GM13977 (cell line): Measurements from ENCODE around the gene GIPC2.
"Not testable (repeated sequence)": the region's sequence is repeated elsewhere in the genome, so short reads cannot be mapped to it uniquely, and the experiment has no call there.

Experiments
- DNase-seq: peaks from one replicate; pipeline ENCODE4 v3.0.0; 2012; ENCODE audit warnings: low spot score
- in situ Hi-C: fragments of 300-500 bp; cut with MboI; formaldehyde crosslinking; loops from one replicate; pipeline ENCODE4 v1.12.0; 2022; ENCODE audit warnings: low sequenced_read_pairs, low pct_unique_long_range_greater_than_20kb, mixed read lengths, inconsistent platforms; ENCODE audit not compliant: unreplicated experiment
- TF ChIP-seq, protein P1 (sequence below): IDR thresholded peaks from 2 replicates; pipeline ENCODE4 v1.5.1; 2012; ENCODE audit warnings: mild to moderate bottlenecking, control low read depth; ENCODE audit not compliant: insufficient read depth; ENCODE audit errors: extremely low read depth, missing control alignments

Gene GIPC2

GRCh38 chr1:78113156-78113916, 67.6 kb downstream of the GIPC2 start:
- DNase-seq, result no peak
- TF ChIP-seq, protein P1, sequence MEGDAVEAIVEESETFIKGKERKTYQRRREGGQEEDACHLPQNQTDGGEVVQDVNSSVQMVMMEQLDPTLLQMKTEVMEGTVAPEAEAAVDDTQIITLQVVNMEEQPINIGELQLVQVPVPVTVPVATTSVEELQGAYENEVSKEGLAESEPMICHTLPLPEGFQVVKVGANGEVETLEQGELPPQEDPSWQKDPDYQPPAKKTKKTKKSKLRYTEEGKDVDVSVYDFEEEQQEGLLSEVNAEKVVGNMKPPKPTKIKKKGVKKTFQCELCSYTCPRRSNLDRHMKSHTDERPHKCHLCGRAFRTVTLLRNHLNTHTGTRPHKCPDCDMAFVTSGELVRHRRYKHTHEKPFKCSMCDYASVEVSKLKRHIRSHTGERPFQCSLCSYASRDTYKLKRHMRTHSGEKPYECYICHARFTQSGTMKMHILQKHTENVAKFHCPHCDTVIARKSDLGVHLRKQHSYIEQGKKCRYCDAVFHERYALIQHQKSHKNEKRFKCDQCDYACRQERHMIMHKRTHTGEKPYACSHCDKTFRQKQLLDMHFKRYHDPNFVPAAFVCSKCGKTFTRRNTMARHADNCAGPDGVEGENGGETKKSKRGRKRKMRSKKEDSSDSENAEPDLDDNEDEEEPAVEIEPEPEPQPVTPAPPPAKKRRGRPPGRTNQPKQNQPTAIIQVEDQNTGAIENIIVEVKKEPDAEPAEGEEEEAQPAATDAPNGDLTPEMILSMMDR, result no peak
- in situ Hi-C loops, result loop anchor here (25.0 kb wide), 2 partner anchors 276 to 951 kb away; no protein-coding TSS in a partner anchor

GRCh38 chr1:78114034-78114956, 68.5 kb downstream of the GIPC2 start:
- TF ChIP-seq, protein P1, result peak; percentile 78
- DNase-seq, result peak; percentile 58
- in situ Hi-C loops, result loop anchor here (25.0 kb wide), 2 partner anchors 277 to 952 kb away; no protein-coding TSS in a partner anchor

GRCh38 chr1:78120485-78120884, 74.7 kb downstream of the GIPC2 start:
- in situ Hi-C loops, result loop anchor here (10.0 to 25.0 kb wide), 3 partner anchors 283 to 958 kb away; no protein-coding TSS in a partner anchor
- DNase-seq, result not testable (repeated sequence)

GRCh38 chr1:78121710-78122109, 75.9 kb downstream of the GIPC2 start:
- no peak for DNase-seq
- in situ Hi-C loops, result loop anchor here (10.0 to 25.0 kb wide), 3 partner anchors 284 to 959 kb away; no protein-coding TSS in a partner anchor

GRCh38 chr1:78122389-78122788, 76.6 kb downstream of the GIPC2 start:
- TF ChIP-seq, protein P1, result no peak
- no peak for DNase-seq
- in situ Hi-C loops, result loop anchor here (10.0 to 25.0 kb wide), 3 partner anchors 285 to 960 kb away; no protein-coding TSS in a partner anchor

More at GRCh38 chr1:78121710-78122109, 75.9 kb downstream of the GIPC2 start:
- TF ChIP-seq, protein P1, result no peak

DNA sequence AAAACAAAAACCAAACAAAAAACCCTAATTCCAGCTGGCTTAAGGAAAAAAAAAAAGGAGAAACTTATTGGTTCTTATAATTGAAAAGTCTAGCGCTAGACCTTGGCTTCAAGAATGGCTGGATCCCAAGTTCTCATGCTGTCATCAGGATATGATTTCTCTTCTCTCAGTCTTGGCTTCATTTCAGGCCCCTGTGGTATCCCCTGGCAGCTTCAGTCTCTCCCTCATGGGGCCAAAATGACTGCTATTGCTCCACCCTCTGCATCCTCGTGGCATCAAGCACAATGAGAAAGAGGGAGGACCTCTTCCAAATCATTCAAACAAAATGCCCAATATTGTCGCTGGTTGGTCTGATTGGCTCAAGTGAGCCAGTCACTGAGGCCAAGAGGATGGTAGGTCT, 80.7 kb downstream of the GIPC2 start:
- TF ChIP-seq, protein P1, result no peak
- DNase-seq, result no peak
- in situ Hi-C loops, result loop anchor here (10.0 kb wide), 1 partner anchor 478 kb away; no protein-coding TSS in a partner anchor
